Embryonic facial prominence (tissue), 1 donor: ENCODE measurements around the gene RTN1.

Experiments used
- DNase-seq: peaks from one replicate; pipeline ENCODE4 v3.0.0-alpha.2; 2016; ENCODE audit errors: extremely low spot score

Gene RTN1

GRCh38 chr14:59547310-59547709 lies 323.3 kb downstream of the RTN1 start:
- DNase-seq, result no peak
